ENCODE measurements around the gene APCS.

The APCS gene, protein sequence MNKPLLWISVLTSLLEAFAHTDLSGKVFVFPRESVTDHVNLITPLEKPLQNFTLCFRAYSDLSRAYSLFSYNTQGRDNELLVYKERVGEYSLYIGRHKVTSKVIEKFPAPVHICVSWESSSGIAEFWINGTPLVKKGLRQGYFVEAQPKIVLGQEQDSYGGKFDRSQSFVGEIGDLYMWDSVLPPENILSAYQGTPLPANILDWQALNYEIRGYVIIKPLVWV

DNA sequence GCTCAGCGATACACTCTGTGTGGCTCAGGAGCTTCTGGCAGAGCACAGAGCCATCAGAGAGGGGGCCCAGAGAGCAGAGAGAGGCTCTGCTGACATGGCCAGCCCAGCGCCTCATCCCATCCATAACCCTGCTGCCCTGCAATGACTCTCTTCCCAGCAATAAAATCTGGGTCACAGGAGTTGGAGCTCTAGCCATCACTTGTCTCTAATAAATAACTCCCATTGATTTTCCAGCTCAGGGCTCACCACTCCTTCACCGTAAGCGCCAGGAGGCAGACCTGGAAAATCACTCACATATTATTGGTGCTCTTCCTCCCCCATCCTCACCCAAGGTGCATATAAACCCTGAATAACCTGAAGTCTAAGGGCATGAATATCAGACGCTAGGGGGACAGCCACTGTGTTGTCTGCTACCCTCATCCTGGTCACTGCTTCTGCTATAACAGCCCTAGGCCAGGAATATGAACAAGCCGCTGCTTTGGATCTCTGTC is at the start of gene APCS:
APCS (plus strand) TSS at position 366 of the 491 bp plus-strand sequence; CDS start at position 462, 96 bp downstream.
- in situ Hi-C loops (cut with HindIII; ENCODE audit: low sequenced_read_pairs), result no loop called here

DNA sequence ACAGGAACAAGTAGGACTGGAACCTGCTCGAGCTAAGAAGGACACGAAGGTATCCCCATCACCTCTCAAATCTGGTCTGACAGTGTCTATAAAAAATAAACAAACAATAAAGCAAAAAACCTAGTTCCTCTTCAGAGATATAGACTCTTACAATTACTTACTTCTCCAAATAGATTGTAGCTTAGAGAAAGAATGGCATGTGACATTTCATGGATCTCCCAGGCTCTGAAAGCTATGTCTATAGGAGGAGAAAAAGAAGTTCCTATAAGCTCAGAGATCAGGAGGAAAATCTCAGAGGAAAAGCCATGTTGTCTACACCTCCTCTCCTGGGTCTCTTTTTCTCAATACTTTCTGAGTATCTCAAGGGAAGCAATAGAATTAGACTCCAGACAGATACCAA is 39.5 kb upstream of the APCS start:
- in situ Hi-C loops (cut with HindIII; ENCODE audit: low sequenced_read_pairs), result no loop called here

DNA sequence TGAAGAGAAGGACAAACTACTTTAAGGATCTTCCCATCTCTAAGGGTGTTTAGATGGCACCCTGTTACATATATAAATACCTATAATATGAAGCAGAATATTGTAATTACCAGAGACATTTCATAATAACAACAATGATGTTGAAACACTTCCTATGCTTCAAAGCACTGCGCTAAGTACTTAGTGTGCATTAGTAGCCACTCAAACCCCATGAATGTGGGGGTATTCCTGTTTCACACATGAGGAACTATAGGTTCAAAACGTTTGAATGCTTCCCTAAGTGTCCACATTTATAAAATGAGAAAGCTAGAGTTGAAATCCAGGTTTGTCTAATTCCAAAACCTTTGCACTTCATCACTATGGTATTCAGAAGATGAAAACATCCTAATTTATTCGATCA is 33.4 kb upstream of the APCS start:
- in situ Hi-C loops (cut with HindIII; ENCODE audit: low sequenced_read_pairs), result no loop called here

DNA sequence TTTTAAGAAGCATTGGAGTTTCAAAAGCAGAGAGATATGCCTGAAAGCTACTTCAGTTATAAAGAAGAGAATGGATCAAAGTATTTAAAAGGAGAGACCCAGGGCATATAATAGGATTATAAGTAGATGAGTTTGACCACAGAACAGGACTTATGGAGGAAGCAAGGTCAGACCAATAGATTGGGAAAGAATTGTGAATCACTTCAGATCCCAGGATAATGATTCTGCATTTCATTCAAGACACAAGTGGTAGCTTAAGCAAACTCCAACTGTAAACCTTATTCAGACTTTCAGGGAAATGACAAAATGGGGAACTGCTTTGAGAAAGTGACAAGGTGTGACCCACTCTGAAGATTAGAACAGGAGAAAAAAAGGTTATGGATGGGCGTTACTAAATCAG is 32.9 kb upstream of the APCS start:
- in situ Hi-C loops (cut with HindIII; ENCODE audit: low sequenced_read_pairs), result no loop called here

DNA sequence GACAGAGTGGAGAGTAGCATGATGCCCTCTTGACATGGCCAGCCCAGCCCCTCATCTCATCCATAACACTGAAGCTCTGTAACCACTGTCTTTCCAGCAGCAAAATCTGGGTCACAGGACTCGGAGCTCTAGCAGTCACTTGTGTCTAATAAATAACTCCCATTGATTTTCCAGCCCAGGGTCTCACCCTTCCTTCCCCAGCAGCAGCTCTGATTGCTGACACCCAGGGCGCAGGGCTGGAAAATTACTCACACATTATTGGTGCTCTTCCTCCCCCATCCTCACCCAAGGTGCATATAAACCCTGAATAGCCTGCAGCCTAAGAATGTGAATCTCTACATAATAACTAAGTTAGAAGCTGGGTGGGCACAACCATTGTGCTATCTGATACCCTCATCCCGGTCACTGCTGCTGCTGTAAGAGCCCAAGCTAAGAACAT is 30.7 kb upstream of the APCS start:
- in situ Hi-C loops (cut with HindIII; ENCODE audit: low sequenced_read_pairs), result no loop called here

DNA sequence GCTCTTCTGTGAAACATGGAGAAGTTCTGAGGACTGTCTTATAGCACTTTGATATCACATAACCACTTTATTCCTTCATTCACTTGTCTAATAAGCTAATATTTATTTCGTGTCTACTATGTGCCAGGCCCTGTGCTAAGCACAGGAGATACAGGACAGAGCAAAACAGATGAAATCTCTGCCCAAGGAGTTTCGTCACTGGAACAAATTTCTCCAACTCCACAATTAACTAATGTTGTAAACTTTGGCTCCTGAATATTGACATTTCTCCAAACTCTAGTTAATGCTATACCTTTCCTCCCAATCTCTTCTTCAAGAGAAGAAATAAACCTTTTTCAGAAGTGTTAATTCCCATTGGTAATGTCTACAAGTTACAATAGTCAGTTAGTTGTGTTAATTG is 27.0 kb upstream of the APCS start:
- in situ Hi-C loops (cut with HindIII; ENCODE audit: low sequenced_read_pairs), result no loop called here

DNA sequence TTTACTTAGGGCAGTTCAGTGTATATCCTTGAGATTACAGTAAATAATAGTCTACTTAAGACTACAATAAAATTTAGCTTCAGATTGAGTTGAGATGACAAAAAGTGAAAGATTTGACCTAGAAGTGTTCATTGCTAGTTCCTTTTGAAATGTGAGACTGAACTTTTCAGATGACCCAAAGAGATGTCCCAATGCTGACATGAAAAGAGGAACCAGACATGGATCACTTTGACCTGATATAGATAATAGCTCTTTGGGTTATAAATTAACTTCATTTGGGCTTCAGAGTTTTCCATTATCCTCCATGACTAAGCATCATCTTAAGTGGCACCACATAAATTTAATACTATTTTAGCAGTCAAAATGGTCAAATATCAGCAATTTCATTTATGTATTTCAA is 26.1 kb upstream of the APCS start:
- in situ Hi-C loops (cut with HindIII; ENCODE audit: low sequenced_read_pairs), result no loop called here

DNA sequence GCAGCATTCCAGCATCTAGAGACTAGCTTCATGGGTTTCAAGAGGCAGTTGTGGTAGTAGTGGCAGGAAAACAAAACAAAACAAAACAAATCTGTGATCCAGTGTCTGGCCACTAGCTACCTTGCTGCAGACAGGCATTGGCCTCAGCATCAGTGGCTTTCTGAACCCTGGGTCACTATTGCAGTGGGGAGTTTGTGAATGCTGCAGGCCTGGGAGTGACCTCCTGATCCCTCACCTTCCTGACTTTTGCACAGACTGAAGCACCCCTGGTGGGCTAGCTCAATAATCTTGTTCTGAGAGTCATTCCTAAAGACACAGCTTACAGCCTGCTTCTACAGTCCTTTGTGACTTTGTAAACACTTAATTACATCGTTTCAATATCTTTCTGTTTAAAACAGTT is 24.9 kb upstream of the APCS start:
- in situ Hi-C loops (cut with HindIII; ENCODE audit: low sequenced_read_pairs), result no loop called here

DNA sequence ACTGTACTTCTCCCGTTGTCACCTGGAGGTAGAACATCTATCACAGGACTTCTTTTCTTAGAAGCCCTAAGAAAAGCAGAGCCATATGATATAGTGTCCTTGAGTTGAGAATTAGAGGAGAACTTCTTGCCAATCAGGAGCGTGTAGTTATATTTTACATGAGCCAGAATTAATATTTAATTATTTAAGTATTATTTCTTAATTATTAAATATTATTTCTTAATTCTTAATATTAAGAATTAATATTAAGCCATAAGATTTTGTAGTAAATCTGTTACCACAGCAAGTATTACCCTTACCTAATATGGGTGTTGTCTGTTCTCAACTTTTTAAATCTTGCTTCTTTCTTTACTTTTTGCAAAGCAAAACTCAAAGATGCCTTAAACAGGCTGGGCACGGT is 10.2 kb upstream of the APCS start:
- in situ Hi-C loops (cut with HindIII; ENCODE audit: low sequenced_read_pairs), result no loop called here

DNA sequence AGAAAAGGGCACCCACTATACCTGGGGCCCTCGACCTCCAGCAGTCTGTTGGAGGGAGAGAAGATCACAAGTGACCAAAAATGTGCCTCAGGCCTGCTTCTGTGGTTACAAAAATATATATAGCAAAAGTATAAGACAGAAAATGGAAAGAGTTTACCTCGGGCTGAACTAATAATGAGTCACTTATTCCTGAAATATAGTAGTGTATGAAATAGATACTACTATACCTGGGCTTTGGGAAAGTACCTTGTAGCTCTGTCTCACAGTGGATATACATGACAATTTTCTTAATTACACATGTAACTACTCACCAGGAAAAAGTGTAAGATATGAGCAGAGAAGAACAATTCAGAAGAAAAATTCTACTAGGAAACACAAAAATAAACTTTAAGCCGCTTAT is 7.3 kb upstream of the APCS start:
- in situ Hi-C loops (cut with HindIII; ENCODE audit: low sequenced_read_pairs), result no loop called here

DNA sequence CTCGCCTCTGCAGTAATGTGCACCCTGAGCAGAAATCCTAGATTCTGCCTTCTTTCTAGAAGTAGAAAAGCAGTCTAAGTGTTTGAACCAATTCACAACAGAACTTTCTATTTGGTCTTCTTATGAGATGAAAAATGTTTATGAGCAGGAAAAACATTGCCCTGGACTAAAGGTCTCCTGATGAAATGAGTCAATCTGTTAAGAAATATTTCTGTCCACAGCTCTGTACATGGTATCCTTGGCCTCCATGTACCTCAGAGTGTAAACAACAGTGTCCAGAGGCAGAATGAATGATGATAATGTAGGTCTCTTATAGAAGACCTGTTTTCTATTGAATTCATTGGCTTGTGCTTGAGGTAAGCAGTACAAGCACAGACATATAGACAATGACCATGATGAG is 6.2 kb upstream of the APCS start:
- in situ Hi-C loops (cut with HindIII; ENCODE audit: low sequenced_read_pairs), result no loop called here

DNA sequence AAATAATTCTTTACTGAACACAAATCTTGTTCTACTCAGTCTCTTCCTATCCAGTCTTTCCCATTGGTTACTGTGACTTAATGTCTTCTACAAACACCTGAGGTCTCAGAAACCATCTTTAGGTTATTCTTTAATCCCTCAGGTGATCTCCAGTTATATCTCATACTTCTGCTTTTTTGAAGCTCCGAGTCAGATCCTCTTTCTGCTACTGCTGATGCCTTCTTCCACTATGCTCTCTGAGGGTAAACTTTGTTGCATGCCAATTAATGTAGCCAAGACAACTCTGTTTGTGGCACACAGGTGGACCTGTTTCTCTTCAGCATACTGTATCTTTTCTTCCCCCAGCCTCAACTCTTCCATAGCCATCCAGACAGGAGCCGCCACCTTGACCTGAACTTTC is 3.1 kb upstream of the APCS start:
- in situ Hi-C loops (cut with HindIII; ENCODE audit: low sequenced_read_pairs), result no loop called here

DNA sequence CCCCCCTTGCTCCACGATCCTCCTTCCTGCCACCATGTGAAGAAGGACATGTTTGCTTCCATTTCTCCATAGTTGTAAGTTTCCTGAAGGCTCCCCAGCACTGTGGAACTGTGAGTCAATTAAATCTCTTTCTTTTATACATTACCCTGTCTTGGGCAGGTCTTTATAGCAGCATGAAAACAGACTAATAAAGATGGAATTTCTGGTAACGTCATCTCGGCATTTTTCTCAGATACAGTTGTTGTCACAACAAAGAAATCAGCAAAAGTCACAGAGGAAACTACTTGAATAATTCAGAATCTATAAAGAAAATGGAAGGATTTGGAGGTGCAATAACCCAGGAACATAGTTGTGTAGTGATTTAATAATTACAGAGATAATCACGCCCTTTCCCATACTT is 4.4 kb downstream of the APCS start:
- in situ Hi-C loops (cut with HindIII; ENCODE audit: low sequenced_read_pairs), result no loop called here

DNA sequence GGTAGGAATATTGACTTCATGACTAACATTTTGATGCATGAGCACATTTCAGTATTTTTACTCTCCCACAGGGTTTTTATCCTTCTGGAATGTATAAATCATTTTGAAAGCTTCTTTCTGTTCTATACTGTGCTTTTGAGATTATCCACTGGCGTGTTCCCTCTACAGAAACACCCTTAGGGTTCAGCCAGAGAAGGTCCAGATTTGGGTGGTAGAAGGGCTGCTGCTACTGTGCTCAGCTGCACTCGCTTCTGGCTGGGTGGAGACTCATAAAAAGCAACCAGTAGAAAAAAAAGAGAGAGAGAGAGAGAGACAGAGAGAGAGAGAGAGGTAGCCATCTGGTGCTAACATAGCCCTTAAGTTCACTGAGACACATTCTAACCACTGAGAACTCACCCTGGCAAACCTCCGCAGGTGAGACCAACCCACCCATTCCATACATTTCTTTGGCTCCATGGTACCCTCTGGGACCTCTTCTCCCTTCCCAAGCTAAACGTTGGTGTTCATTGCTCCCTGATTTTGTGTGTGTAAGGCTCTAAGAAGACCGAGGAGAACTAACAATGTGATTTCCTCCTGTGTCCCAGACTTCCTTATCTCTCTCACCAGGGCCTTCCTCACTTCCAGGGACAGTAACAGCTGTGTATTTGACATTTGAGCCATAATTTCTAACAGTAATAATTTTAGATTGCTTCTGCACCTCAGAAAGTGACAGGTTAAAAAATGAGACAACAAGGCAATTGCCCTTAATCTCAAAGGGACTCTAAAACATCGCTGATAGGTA is 7.2 kb downstream of the APCS start:
- in situ Hi-C loops (cut with HindIII; ENCODE audit: low sequenced_read_pairs), result no loop called here

DNA sequence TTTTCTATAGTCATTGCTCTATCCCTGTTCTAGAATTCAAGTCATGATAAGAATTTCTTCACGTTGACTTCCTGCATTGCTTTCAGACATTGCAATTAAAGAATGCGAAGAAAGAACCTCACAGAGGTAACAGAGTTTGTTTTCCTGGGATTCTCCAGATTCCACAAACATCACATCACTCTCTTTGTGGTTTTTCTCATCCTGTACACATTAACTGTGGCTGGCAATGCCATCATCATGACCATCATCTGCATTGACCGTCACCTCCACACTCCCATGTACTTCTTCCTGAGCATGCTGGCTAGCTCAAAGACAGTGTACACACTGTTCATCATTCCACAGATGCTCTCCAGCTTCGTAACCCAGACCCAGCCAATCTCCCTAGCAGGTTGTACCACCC is 10.6 kb downstream of the APCS start:
- in situ Hi-C loops (cut with HindIII; ENCODE audit: low sequenced_read_pairs), result no loop called here

DNA sequence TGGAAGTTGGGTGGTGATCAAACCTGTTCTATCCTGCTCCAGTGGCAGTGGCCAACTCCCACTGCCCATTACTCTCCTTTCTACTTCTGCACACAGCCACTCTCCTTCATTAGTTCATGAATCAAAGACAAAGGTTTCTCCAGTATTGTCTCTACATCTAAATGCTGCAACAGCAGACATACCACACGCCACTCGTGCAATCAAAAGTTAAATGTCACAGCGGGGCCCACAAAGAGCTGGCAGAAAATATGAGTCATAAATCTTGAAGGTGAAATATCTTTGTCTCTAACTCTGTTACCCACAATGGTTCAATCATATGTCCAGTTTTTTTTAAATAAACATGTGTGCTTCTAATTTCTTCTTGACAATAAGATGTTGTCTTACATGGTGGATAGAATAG is 13.3 kb downstream of the APCS start:
- in situ Hi-C loops (cut with HindIII; ENCODE audit: low sequenced_read_pairs), result loop anchor here (25.0 kb wide), 1 partner anchor 286 kb away; no protein-coding TSS in a partner anchor

DNA sequence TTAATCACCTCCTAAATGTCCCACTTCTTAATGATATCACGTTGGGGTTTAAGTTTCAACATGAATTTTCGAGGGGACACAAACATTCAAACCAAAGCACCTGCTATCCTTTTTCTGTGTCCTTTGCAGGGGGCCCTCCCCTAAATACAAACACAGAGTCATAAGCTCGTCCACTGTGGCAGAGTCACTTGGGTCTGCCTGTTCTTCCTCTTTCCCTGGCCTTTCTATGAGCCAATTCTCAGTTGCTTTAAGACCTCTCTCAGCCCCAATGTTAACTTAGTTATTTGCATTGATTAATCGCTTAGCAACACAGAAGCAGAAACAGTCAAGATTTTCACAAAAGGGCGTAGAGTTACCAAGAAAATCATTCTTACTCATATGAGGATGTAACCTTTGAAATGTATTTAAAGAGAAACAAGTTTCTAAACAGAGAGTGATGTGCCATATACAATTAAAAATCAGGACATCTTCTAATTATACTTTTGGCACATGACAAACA is 14.9 kb downstream of the APCS start:
- in situ Hi-C loops (cut with HindIII; ENCODE audit: low sequenced_read_pairs), result loop anchor here (25.0 kb wide), 1 partner anchor 285 kb away; no protein-coding TSS in a partner anchor

DNA sequence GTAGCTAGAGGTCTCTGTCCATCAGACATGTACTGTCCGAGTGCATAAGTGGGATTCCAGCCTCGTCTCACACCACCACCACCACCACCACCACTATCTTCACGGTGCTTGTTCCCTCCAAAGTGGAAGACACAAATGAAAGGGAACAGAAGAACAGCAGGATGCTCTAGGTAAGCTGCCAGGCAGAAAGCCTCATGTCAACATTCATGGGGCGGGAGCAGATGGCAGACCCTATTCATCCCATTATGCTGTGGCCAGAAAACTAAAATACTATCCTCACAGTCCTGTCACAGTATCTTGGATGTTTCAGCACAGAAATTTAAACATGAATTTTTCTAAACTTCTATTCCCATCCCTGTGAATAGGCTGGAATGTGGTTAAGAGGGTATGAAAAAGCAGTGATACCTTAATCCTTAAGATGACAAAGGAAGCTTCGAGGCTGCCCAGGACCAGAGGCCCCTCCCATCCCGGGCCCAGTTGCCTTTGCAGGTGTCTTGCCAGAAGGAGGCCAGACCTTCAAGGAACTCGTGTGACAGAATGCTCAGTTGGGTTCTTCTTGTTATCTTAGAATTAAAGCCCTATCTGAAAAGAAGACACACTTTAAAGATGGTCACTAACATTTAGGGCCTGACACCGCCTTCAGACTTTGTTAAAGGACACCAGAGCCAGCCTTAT is 24.7 kb downstream of the APCS start:
- in situ Hi-C loops (cut with HindIII; ENCODE audit: low sequenced_read_pairs), result loop anchor here (25.0 kb wide), 1 partner anchor 275 kb away; no protein-coding TSS in a partner anchor

DNA sequence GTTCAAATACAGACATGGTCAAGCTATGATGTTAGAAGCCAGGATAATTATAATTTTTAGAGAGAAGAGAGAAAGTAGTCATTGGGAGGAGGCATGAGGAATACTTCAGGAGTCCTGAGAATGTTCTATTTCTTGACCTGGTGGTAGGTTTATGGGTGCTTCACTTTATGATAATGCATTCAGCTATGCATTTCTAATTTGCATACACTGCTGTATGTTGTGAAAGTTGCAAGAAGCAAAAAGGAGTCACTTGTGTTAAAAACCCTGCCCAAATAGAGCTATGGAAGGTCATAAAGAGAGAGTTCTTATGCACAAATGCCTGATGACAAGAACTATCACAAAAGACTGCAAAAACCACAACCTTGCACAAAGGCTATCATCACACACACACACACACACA is 45.3 kb downstream of the APCS start:
- in situ Hi-C loops (cut with HindIII; ENCODE audit: low sequenced_read_pairs), result no loop called here

Measured in DLD1 (cell line).